IMR-90 (cell line): ENCODE data around the gene OST4. TPM values are rescaled to one million over a fixed set of nuclear protein-coding genes. Genes with fewer than 3 reads are reported as not detected.

Source experiments
- ATAC-seq: fragments of 200-7000 bp; cut with Tn5 transposase; 2 replicates; pipeline ENCODE4 v1.9.1; 2020; ENCODE audit warnings: low read depth, mild to moderate bottlenecking, moderate library complexity
- BruUV-seq: library from RNA; stranded (reverse); fragments of 400-500 nt; replicated peaks from 2 replicates; lab custom pipeline; 2021; lab: Mats Ljungman, UMichigan
- CTCF ChIA-PET: fragments of 300-600 bp; formaldehyde crosslinking; extraction: SDS; loops from one replicate; lab custom pipeline; 2021; ENCODE audit warnings: antibody characterized with exemption; lab: Yijun Ruan, JAX
- POLR2A ChIA-PET: fragments of 300-600 bp; sonication (Branson Sonifier 250); formaldehyde crosslinking; loops from one replicate; lab custom pipeline; 2022; ENCODE audit warnings: antibody characterized with exemption; ENCODE audit not compliant: unreplicated experiment; lab: Charles Lee
- DNase-seq: peaks from one replicate; pipeline ENCODE4 v3.0.0; 2013
- H2AFZ ChIP-seq: replicated peaks from 2 replicates; pipeline ENCODE3; 2013; ENCODE audit warnings: low read length, mild to moderate bottlenecking; ENCODE audit not compliant: poor library complexity
- H2AK5ac ChIP-seq: 2 replicates; pipeline ENCODE4 v1.6.1; 2013; ENCODE audit warnings: low read depth, low read length, inconsistent platforms
- H2AK9ac ChIP-seq: replicated peaks from 2 replicates; pipeline ENCODE3; 2013; ENCODE audit warnings: mild to moderate bottlenecking, low read depth, low read length, moderate library complexity; ENCODE audit not compliant: poor library complexity
- H2BK120ac ChIP-seq: 2 replicates; pipeline ENCODE4 v1.6.1; 2013; ENCODE audit warnings: low read depth, low read length, inconsistent platforms
- H2BK15ac ChIP-seq: 3 replicates; pipeline ENCODE4 v1.6.1; 2013; ENCODE audit warnings: low read depth, low read length, inconsistent platforms
- H2BK20ac ChIP-seq: 2 replicates; pipeline ENCODE4 v1.6.1; 2013; ENCODE audit warnings: low read depth, mild to moderate bottlenecking, inconsistent platforms, low read length, moderate library complexity
- H2BK5ac ChIP-seq: 2 replicates; pipeline ENCODE4 v1.6.1; 2013; ENCODE audit warnings: mild to moderate bottlenecking, low read depth, low read length, inconsistent platforms; ENCODE audit not compliant: poor library complexity, severe bottlenecking
- H3K14ac ChIP-seq: replicated peaks from 2 replicates; pipeline ENCODE4 v1.6.1; 2013; ENCODE audit warnings: low read depth, low read length, inconsistent platforms
- H3K18ac ChIP-seq: 2 replicates; pipeline ENCODE4 v1.6.1; 2013; ENCODE audit warnings: low read depth, low read length, control low read depth
- H3K23ac ChIP-seq: 2 replicates; pipeline ENCODE4 v1.6.1; 2013; ENCODE audit warnings: low read depth, low read length, inconsistent platforms
- H3K27ac ChIP-seq: 2 replicates; pipeline ENCODE4 v1.5.1; 2013; ENCODE audit warnings: mild to moderate bottlenecking, control low read depth, low read length; ENCODE audit not compliant: insufficient read depth
- H3K27me3 ChIP-seq: 2 replicates; pipeline ENCODE4 v1.6.1; 2013; ENCODE audit warnings: low read length; ENCODE audit not compliant: control insufficient read depth, insufficient read depth
- H3K36me3 ChIP-seq: 2 replicates; pipeline ENCODE4 v1.6.1; 2013; ENCODE audit warnings: low read length, mixed read lengths; ENCODE audit not compliant: control insufficient read depth, insufficient read depth
- H3K4ac ChIP-seq: 2 replicates; pipeline ENCODE4 v1.6.1; 2013; ENCODE audit warnings: low read depth, low read length, inconsistent platforms
- H3K4me1 ChIP-seq: 2 replicates; pipeline ENCODE4 v1.6.1; 2013; ENCODE audit warnings: low read length, mixed read lengths; ENCODE audit not compliant: control insufficient read depth, insufficient read depth
- H3K4me2 ChIP-seq: 2 replicates; pipeline ENCODE4 v1.6.1; 2013; ENCODE audit warnings: low read depth, mild to moderate bottlenecking, control low read depth, low read length, moderate library complexity
- H3K4me3 ChIP-seq: 2 replicates; pipeline ENCODE4 v1.5.1; 2013; ENCODE audit warnings: low read depth, mild to moderate bottlenecking, control low read depth, low read length, moderate library complexity; ENCODE audit not compliant: insufficient read depth
- H3K56ac ChIP-seq: 2 replicates; pipeline ENCODE4 v1.6.1; 2013; ENCODE audit warnings: low read length, inconsistent platforms; ENCODE audit not compliant: insufficient read depth; ENCODE audit errors: extremely low read depth
- H3K79me1 ChIP-seq, 2 experiments: 2 replicates each; pipeline ENCODE4 v1.6.1; 2013; ENCODE audit warnings: low read length in 2 of 2, inconsistent platforms in 1 of 2, low read depth in 1 of 2
- H3K9ac ChIP-seq: 2 replicates; pipeline ENCODE4 v1.6.1; 2013; ENCODE audit warnings: low read depth, low read length, control low read depth
- H3K9me1 ChIP-seq: 2 replicates; pipeline ENCODE4 v1.6.1; 2013; ENCODE audit warnings: low read length, inconsistent platforms; ENCODE audit not compliant: insufficient read depth
- H3K9me3 ChIP-seq: 2 replicates; pipeline ENCODE4 v1.6.1; 2013; ENCODE audit warnings: low read length; ENCODE audit not compliant: control insufficient read depth, insufficient read depth
- H4K20me1 ChIP-seq: 2 replicates; pipeline ENCODE4 v1.6.1; 2013; ENCODE audit warnings: low read length, inconsistent platforms; ENCODE audit not compliant: insufficient read depth
- H4K5ac ChIP-seq: 2 replicates; pipeline ENCODE4 v1.6.1; 2013; ENCODE audit warnings: mild to moderate bottlenecking, low read depth, low read length, control low read depth
- H4K8ac ChIP-seq, 2 experiments: 2 replicates each; pipeline ENCODE4 v1.6.1; 2013; ENCODE audit warnings: low read depth in 2 of 2, low read length in 2 of 2, control low read depth in 1 of 2, inconsistent platforms in 1 of 2
- H4K91ac ChIP-seq: 2 replicates; pipeline ENCODE4 v1.6.1; 2013; ENCODE audit warnings: low read depth, low read length, inconsistent platforms; ENCODE audit not compliant: insufficient read depth
- POLR2A ChIP-seq: IDR thresholded peaks from 2 replicates; pipeline ENCODE4 v1.6.1; 2012; ENCODE audit warnings: mild to moderate bottlenecking, low read depth, low read length
- RAD21 ChIP-seq: IDR thresholded peaks from 2 replicates; pipeline ENCODE4 v1.6.1; 2012; ENCODE audit warnings: low read length, improper control_type of control experiment
- RFX5 ChIP-seq: IDR thresholded peaks from 2 replicates; pipeline ENCODE4 v1.8.0; 2012; ENCODE audit warnings: low read depth, mild to moderate bottlenecking, low read length, moderate library complexity
- WGBS, 2 experiments: methylation state at CpG; one replicate each; pipeline versions ENCODE4 v1.1.5 to v1.1.7; 2013; ENCODE audit warnings: missing lambda C conversion rate in 2 of 2; ENCODE audit not compliant: insufficient read length in 1 of 2; ENCODE audit errors: extremely low coverage in 2 of 2; 5-methylcytosine and 5-hydroxymethylcytosine counted together
- dilution Hi-C: fragments of 300-500 bp; cut with HindIII; formaldehyde crosslinking; loops from one replicate; pipeline ENCODE4 v1.14.3; 2018; ENCODE audit warnings: low sequenced_read_pairs; ENCODE audit not compliant: unreplicated experiment
- in situ Hi-C: fragments of 300-500 bp; cut with MboI; formaldehyde crosslinking; loops from 3 replicates; pipeline ENCODE4 v1.14.3; 2019; ENCODE audit warnings: low sequenced_read_pairs, inconsistent platforms, mixed read lengths
- intact Hi-C: fragments of 100-400 bp; cut with micrococcal nuclease; formaldehyde crosslinking; loops from 2 replicates; pipeline ENCODE4 v1.10.0; 2022
- polyA plus RNA-seq, 3 experiments: library from polyadenylated mRNA; depleted of rRNA; stranded (reverse); fragments of >200 nt; gene quantifications; 2 replicates each; pipeline ENCODE4 v1.2.3, GENCODE V29; 2012; ENCODE audit warnings: low replicate concordance in 1 of 3
- total RNA-seq: library from RNA; depleted of rRNA; stranded (reverse); fragments of >200 nt; gene quantifications from 2 replicates; pipeline ENCODE4 v1.2.3, GENCODE V29; 2012

The OST4 gene
- total and polyA plus RNA-seq, 2 of the 4 experiments (the other 2 are of a cell fraction) = 386 to 806 TPM

GRCh38 chr2:27105981-27106380 is 34.5 kb upstream of the OST4 start:
- Histone ChIP-seq H2AK5ac (no peak overlapping the region), H2BK120ac (no peak overlapping the region), H2AK9ac (no peak overlapping the region), H4K8ac (no peak overlapping the region), H3K4ac (no peak overlapping the region), H3K23ac (no peak overlapping the region), H3K27ac (no peak overlapping the region), H3K27me3 (peaks cover 46% of the 10 kb centered on the region), H3K9me3 (no peaks in the 10 kb centered on the region), H3K9me1 (no peaks in the 10 kb centered on the region), H3K4me3 (no peak overlapping the region), H3K9ac (no peak overlapping the region), H2BK20ac (no peak overlapping the region), H2BK15ac (no peak overlapping the region), H3K56ac (no peak overlapping the region), H2AFZ (no peak overlapping the region), H4K91ac (no peak overlapping the region), H3K4me1 (no peaks in the 10 kb centered on the region), H4K5ac (no peak overlapping the region), H3K79me1 (no peaks in the 10 kb centered on the region), H3K18ac (no peak overlapping the region), H3K14ac (no peak overlapping the region), H3K36me3 (no peaks in the 10 kb centered on the region), H2BK5ac (no peak overlapping the region), H4K20me1 (no peaks in the 10 kb centered on the region), H3K4me2 (no peak overlapping the region)
- BruUV-seq = no TSS peak
- intact Hi-C loops = no loop called here
- TF ChIP-seq RFX5 = no peak
- no peak for TF ChIP-seq RAD21
- TF ChIP-seq POLR2A = no peak
- DNase-seq (no peak), ATAC-seq (no peak)
- WGBS, 2 experiments = no CpG with 5 or more reads among the region's 3 CpGs
- dilution Hi-C loops = no loop called here
- POLR2A ChIA-PET = no interaction called here
- CTCF ChIA-PET = interaction anchor here (1.6 kb wide), 1 partner anchor 28 kb away, joined by 4 read pairs; no protein-coding TSS in a partner anchor
- in situ Hi-C loops = no loop called here
